GM19467 (cell line): ENCODE measurements around the gene CEP295NL.
"Not testable (repeated sequence)": the region's sequence is repeated elsewhere in the genome, so short reads cannot be mapped to it uniquely, and the experiment has no call there.

Source experiments
- ATAC-seq: cut with Tn5 transposase; IDR thresholded peaks from one replicate; pipeline ENCODE4 v1.9.1; 2021; ENCODE audit warnings: mild to moderate bottlenecking, moderate library complexity; ENCODE audit not compliant: unreplicated experiment

The CEP295NL gene

GRCh38 chr17:78933025-78933958, 30.3 kb upstream of the CEP295NL start:
- no peak for ATAC-seq

GRCh38 chr17:78929908-78930775, 27.1 kb upstream of the CEP295NL start:
- ATAC-seq = no peak

DNA sequence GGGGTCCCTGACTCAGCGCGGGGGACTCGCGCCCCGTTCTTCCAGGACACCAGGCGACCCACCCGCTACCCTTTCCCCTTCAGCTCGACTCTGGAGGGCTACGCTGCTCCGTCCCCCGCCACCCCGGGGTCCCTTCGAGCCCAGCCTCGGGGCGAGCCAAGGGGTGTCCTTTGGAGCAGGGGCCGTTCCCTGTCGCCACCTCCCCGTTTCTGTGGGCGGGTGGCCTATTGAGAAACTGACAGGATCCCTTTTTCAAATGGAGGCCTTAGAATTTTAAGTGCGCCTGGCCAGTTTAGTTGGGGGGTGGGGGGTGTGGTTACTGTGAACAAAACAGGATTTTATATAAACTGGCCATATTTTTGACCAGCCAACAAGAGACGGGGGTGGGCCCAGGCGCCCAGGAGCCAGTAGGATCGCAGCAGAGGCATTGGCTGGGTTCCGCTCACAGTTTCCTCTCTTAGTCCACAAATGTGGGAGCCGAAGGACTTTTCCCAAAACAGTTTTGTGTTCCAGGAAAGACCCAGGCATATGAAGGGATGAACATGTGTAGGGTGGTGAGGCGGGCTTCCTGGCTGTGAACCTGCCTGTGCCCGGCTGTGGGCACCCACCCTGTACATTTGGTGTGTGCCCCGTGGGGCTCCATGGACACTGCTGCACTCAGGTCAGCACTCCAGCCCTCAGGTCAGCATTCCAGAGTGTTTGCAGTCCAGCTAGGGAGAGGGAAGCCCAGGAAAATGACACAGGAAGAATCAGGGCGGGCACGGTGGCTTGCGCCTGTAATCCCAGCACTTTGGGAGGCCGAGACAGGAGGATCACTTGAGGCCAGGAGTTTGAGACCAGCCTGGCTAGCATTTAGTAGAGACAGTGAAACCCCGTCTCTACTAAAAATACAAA, 22.9 kb upstream of the CEP295NL start:
- ATAC-seq = no peak

DNA sequence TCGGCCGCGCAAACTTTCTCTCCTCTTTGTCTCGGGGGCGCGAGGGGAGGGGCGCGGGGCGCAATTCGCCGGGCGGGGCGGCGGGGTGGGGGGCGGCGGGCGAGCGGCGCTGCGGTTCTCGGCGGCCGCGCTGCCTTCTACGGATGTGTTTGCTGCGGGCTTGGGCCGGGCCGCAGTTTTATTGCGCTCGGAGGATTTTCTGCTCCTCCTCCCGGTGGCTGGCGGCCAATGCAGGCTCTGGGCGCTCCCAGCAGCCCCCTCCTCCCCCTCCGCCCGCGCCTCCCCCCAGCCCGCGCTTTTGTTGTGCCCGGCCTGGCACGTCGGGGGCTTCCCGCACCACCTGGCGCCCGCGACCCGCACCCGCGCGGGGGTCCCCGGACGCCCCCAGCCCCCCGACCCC, 22.2 kb upstream of the CEP295NL start, which contains the start of gene TIMP2:
Gene TIMP2, minus strand, starts transcription at position 154 of the 400 bp plus-strand sequence. CDS start 299 bp downstream, outside the sequence.
- ATAC-seq = no peak

DNA sequence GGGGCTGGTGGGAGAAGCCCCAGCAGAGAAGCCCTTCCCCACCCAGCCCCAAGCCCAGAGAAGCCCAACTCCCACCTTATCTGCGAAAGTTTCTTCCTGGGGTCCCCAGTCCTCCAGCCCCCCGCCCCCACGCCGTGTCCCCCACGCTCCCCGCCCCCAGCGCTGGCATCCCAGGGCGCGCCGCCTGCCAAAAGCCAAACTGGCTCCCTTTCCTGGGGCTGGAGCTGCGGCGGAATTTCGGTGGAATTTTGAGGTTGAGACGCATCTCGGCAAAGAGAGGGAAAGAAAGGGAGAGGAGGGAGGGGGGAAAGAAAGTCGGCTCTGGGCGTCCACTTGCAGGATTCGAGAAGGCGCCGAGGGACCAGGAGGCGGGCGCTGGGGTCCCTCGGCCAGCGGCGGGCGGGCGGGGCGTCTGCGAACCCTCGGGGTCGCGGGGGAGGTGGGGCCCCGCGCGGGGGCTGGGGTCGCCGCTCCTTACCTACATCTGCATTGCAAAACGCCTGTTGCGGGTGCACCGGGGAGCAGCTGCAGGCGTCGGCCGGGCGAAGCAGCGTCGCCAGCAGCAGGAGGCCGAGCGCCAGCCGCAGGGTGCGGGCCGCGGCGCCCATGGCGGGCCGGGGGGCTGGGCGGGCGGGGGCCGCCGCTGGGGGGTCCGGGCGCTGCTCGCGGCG, 21.6 kb upstream of the CEP295NL start:
- no peak for ATAC-seq

DNA sequence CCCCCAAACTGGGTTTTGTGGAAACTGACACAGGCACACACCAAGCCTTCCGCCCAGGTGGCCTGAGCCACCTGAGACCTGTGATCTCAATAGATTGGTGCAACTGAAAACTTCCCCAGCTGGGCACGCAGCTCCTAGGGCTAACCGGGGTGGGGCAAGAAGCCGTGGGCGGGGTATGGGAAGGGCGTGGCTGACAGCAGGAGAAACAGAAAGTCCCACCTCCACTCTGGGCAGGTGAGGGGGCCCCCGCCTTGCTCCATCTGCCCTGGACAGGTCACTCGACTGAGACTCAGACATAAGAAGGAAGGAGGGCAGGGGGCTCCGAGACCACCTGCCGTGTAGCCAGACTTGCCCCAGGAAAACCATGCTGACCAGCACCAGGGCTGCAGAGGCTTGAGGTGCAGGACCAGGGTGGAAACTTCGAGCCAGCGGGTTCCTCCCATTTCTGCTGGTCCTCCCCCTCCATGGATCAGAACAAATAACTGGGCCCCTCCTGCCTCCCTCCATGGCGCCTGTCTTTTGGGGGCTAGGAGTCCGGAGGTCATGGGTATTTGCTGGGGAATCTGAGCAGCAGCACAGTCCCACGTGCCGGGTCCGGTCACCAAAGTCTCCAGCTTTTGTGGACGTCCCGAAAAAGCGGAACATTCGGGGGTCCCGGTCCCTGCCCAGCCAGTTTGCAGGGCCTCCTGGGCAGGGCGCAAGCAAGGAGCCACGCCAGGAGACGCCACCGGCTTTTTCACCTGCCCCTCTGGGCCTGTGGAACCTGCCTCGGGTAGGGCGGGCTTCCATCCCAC, 20.9 kb upstream of the CEP295NL start:
- no peak for ATAC-seq

GRCh38 chr17:78922816-78923498, 20.0 kb upstream of the CEP295NL start:
- ATAC-seq = no peak

GRCh38 chr17:78921437-78921971, 18.5 kb upstream of the CEP295NL start:
- ATAC-seq = no peak

- no peak for ATAC-seq
These were observed 17.5 kb upstream of the CEP295NL start for GRCh38 chr17:78920528-78920927.

GRCh38 chr17:78919861-78920450, 17.0 kb upstream of the CEP295NL start:
- no peak for ATAC-seq

DNA sequence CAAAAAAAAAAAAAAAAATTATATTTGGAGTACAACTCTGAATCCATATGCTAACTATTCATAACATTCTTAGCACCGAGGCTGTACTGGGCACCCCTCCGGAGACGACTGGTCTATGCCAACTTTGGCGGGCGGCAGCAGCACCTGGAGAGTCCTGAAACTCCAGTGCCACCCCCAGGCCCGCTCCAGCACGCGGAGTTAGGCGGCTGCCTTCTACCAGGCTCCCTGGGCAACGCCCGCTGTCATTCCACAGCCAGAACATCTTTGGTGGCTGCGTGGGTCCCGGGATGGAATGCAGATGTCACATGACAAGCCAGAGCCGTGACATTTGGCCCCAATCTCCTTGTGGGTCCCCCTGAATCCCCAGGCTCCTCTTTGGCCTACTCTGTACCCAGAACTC, 16.0 kb upstream of the CEP295NL start:
- ATAC-seq = no peak

GRCh38 chr17:78917451-78918275, 14.7 kb upstream of the CEP295NL start:
- ATAC-seq = no peak

DNA sequence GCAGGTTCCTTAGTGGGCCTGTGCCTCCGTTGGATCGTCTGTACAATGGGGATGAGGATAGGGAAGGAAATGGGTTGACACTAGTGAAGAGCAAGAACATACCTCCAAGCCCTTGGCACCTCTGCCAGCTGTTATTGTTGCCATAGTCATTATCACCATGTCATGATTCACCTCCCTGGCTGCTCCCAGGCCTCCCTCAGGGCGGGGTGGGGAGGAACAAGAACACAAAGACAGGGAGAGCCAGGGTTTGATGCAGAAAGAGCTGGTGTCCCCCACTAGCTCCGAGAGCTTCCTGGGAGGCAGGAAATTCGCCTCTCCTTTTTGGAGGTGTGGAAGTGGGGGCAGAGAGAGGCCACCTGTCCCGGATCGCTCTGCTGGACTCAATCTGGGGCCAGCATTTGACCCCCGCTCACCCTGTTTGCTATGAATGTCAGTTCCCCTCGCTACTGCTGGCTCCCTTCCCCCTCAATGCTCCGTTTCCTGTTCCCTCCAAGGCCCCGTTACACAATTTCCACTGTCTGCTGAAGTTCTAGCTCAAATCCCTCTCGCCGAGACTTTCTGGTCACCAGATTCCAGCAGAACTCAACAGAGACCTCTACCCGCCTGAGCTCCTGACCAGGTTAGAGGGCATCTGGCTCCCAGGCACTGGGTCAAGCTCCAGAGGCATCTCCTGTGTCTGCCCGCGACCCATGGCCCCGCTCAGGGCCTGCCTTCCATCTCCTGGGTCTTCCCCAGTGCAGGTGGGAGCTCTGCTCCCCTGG, 13.1 kb upstream of the CEP295NL start:
- ATAC-seq = no peak

DNA sequence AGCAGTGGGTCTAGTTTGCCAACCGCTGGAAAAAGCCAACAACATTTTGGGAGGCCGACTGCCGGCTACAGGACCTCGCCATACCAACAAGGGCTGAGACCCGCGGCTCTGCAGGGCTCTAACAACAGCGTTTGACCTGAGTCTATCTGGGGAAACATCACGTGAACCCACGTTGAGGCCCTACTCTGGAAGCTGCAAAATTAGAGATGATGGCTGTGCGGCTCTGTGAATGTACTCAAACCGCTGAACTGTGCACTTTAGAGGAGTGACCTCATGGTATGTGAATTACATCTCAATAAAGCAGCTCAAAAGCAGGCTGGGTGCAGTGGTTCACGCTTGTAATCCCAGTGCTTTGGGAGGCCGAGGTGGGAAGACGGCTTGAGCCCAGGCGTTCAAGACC, 10.1 kb upstream of the CEP295NL start:
- no peak for ATAC-seq

GRCh38 chr17:78912082-78912481, 9.1 kb upstream of the CEP295NL start:
- no peak for ATAC-seq

DNA sequence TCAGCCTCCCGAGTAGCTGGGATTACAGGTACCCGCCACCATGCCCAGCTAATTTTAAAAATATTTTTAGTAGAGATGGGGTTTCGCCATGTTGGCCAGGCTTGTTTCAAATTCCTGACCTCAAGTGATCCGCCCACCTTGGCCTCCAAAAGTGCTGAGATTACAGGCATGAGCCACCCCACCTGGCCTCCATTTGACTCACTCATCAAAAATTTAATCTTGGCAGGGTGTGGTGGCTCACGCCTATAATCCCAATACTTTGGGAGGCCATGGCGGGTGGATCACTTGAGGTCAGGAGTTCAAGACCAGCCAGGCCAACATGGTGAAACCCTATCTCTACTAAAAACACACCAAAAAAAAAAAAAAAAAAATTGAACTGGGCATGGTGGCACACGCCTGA, 8.5 kb upstream of the CEP295NL start:
- not testable (repeated sequence) for ATAC-seq
